ENCODE results near the gene NRG2.

DNA sequence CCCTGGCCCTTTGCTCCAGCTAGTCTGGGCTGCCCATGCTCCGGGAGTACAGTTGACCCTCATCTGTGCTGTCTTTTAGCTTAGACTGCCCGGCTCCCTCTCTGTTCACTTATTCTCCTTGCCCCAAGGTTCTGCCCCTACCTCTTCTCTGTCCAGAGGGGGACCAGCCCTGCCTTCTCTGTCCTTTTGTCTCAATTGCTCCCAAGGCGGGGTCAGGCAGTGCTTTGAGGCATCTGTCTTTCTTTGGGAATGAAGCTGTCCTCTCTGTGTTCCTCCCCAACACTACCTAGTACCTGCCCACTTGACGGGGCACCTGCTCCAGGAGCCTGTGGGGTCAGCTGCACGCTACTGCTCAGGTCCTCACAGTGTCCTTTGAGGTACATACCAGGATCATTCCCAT lies 188.1 kb downstream of the NRG2 start:
- TF ChIP-seq REST (IDR thresholded peaks at IDR 0.05; ENCODE audit: insufficient read depth in 1 of 2, low read depth in 2 of 2, low read length in 2 of 2) (no peak), SIN3A (IDR thresholded peaks at IDR 0.05; ENCODE audit: borderline replicate concordance, insufficient read depth, low read length) (no peak), TAF1 (IDR thresholded peaks at IDR 0.05; ENCODE audit: borderline replicate concordance, insufficient read depth, low read length) (no peak)

All from PFSK-1 (cell line).